HEK293 (cell line): ENCODE measurements around the gene HIPK2.

Experiments used
- ATF2 ChIP-seq: fragments of 450-650 bp; formaldehyde crosslinking; IDR thresholded peaks from 2 replicates; pipeline ENCODE4 v1.5.1; 2016; ENCODE audit warnings: missing biosample characterization, missing genetic modification characterization, low read depth
- BCL11A ChIP-seq: fragments of 450-650 bp; formaldehyde crosslinking; IDR thresholded peaks from 2 replicates; pipeline ENCODE4 v1.5.1; 2016; ENCODE audit warnings: low read depth, missing biosample characterization, missing genetic modification characterization
- CTCF ChIP-seq: fragments of 450-650 bp; formaldehyde crosslinking; IDR thresholded peaks from 2 replicates; pipeline ENCODE4 v1.5.1; 2016; ENCODE audit warnings: missing biosample characterization, missing genetic modification characterization
- KLF1 ChIP-seq: fragments of 450-650 bp; formaldehyde crosslinking; IDR thresholded peaks from 2 replicates; pipeline ENCODE4 v1.5.1; 2016; ENCODE audit warnings: missing biosample characterization, missing genetic modification characterization
- PATZ1 ChIP-seq: fragments of 450-650 bp; formaldehyde crosslinking; IDR thresholded peaks from 2 replicates; pipeline ENCODE4 v1.5.1; 2016; ENCODE audit warnings: missing biosample characterization, missing genetic modification characterization
- REST ChIP-seq: fragments of 450-650 bp; formaldehyde crosslinking; IDR thresholded peaks from 2 replicates; pipeline ENCODE4 v1.5.1; 2016; ENCODE audit warnings: missing biosample characterization, missing genetic modification characterization
- SETDB1 ChIP-seq: IDR thresholded peaks from one replicate; pipeline ENCODE4 v1.6.1; 2017; ENCODE audit warnings: mild to moderate bottlenecking, low read length, moderate library complexity, mixed read lengths; ENCODE audit not compliant: insufficient read length
- TSHZ1 ChIP-seq: fragments of 450-650 bp; formaldehyde crosslinking; IDR thresholded peaks from 2 replicates; pipeline ENCODE4 v1.5.1; 2016; ENCODE audit warnings: missing biosample characterization, missing genetic modification characterization, borderline replicate concordance
- YY1 ChIP-seq: fragments of 450-650 bp; formaldehyde crosslinking; IDR thresholded peaks from 2 replicates; pipeline ENCODE4 v1.5.1; 2018; ENCODE audit warnings: missing biosample characterization, missing genetic modification characterization
- ZBTB21 ChIP-seq: fragments of 450-650 bp; formaldehyde crosslinking; IDR thresholded peaks from 2 replicates; pipeline ENCODE4 v1.5.1; 2017; ENCODE audit warnings: missing biosample characterization, missing genetic modification characterization
- ZNF274 ChIP-seq, 2 experiments: fragments of 200-500 bp in 1 of 2; fragments of 450-650 bp in 1 of 2; sonication (Bioruptor generic) in 1 of 2; formaldehyde crosslinking in 1 of 2; IDR thresholded peaks; 2 replicates each; pipeline versions ENCODE4 v1.5.1 to v1.6.1; 2014 to 2016; ENCODE audit warnings: borderline replicate concordance in 1 of 2, inconsistent platforms in 1 of 2, low read length in 1 of 2, missing biosample characterization in 1 of 2, missing genetic modification characterization in 1 of 2
- ZNF391 ChIP-seq: fragments of 450-650 bp; formaldehyde crosslinking; IDR thresholded peaks from 2 replicates; pipeline ENCODE4 v1.5.1; 2016; ENCODE audit warnings: low read depth, missing biosample characterization, missing genetic modification characterization, borderline replicate concordance
- ZNF677 ChIP-seq: fragments of 450-650 bp; IDR thresholded peaks from 2 replicates; pipeline ENCODE4 v1.5.0; 2018; ENCODE audit warnings: missing biosample characterization, mild to moderate bottlenecking, missing genetic modification characterization, moderate library complexity
- ZNF791 ChIP-seq: fragments of 450-650 bp; formaldehyde crosslinking; IDR thresholded peaks from 2 replicates; pipeline ENCODE4 v1.5.1; 2016; ENCODE audit warnings: missing biosample characterization, missing genetic modification characterization

- TF ChIP-seq ZNF677 (tag by site-specific recombination) = no peak
- no peak for TF ChIP-seq CTCF (tag by site-specific recombination)
- TF ChIP-seq ATF2 = no peak
- no peak for TF ChIP-seq ZBTB21 (tag by site-specific recombination)
- no peak for TF ChIP-seq ZNF391 (tag by site-specific recombination)
- no peak for TF ChIP-seq REST (tag by site-specific recombination)
- no peak for TF ChIP-seq TSHZ1
- TF ChIP-seq BCL11A = no peak
- no peak for TF ChIP-seq ZNF274 (IDR thresholded peaks at IDR 0.05; ENCODE audit: low read length)
- no peak for TF ChIP-seq ZNF274 (tag by site-specific recombination; IDR thresholded peaks at IDR 0.05; ENCODE audit: borderline replicate concordance)
- TF ChIP-seq KLF1 = no peak
- TF ChIP-seq YY1 = no peak
- TF ChIP-seq ZNF791 = no peak
- TF ChIP-seq SETDB1 = no peak
- TF ChIP-seq PATZ1 = no peak
These were observed 12.7 kb downstream of the HIPK2 start for GRCh38 chr7:139765143-139765542.
